ENCODE measurements around the gene KIR3DL1. TPM values are rescaled to one million over a fixed set of nuclear protein-coding genes. Genes with fewer than 3 reads are reported as not detected.
"Not testable (repeated sequence)": the region's sequence is repeated elsewhere in the genome, so short reads cannot be mapped to it uniquely, and the experiment has no call there.

KIR3DL1 gene
- total and polyA plus RNA-seq, 11 donors, result 0.16 to 0.83 (median 0.19) TPM; not detected in 8

- H3K27ac ChIP-seq; H3K4me3 ChIP-seq; H3K4me1 ChIP-seq; ATAC-seq; intact Hi-C loops (cut with DNase I); H3K27me3 ChIP-seq; DNase-seq; H3K36me3 ChIP-seq; H3K9me3 ChIP-seq: not testable (repeated sequence)
- 82 to 86% (median 85%) methylated on average over 24 of the region's 24 CpGs for WGBS, 4 donors
These were observed 30.1 kb upstream of the KIR3DL1 start for GRCh38 chr19:54786091-54786723.

- H3K27ac ChIP-seq, H3K4me1 ChIP-seq: not testable (repeated sequence)
These were observed 28.1 kb upstream of the KIR3DL1 start for GRCh38 chr19:54788154-54788553.

DNA sequence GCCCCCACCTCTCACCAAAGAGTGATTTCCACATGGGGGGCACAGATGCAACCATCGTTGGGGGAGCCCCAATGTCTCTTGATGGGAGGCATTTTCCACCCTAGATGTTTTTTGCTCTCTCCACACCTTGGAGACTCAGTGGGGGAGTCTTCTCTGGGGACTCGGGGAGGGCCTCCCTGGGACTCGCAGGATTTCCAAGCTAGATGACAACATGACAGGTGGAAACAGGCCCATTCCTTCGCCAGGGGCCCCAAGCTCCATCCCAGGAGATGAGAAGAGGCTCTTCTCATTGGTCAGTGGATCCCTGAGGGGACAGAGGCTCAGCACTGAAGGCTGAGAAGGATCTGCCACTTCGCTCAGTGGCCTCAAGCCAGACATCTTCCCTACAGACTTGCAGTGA, 25.6 kb upstream of the KIR3DL1 start:
- Histone ChIP-seq H3K4me3 (no peak overlapping the region), H3K27me3 (peaks cover 0 to 7% (median 0%) of the 10 kb centered on the region in 9 donors), H3K4me1 (peaks cover 0 to 17% (median 0%) of the 10 kb centered on the region in 12 donors), H3K36me3 (no peaks in the 10 kb centered on the region), H3K9me3 (no peaks in the 10 kb centered on the region), H3K27ac (no peak overlapping the region)
- intact Hi-C loops (cut with DNase I), result no loop called here
- ATAC-seq (no peak), DNase-seq (no peak)
- WGBS, 4 donors, result 60 to 73% (median 68%) methylated on average over 4 to 5 of the region's 5 CpGs
- no peak for TF ChIP-seq CTCF (IDR thresholded peaks at IDR 0.05)
- TF ChIP-seq POLR2A (IDR thresholded peaks at IDR 0.05), result no peak

More at GRCh38 chr19:54788154-54788553, 28.1 kb upstream of the KIR3DL1 start:
- DNase-seq; ATAC-seq; H3K27me3 ChIP-seq; H3K9me3 ChIP-seq; H3K36me3 ChIP-seq; intact Hi-C loops (cut with DNase I); H3K4me3 ChIP-seq: not testable (repeated sequence)
- WGBS, 4 donors, result 63 to 79% (median 77%) methylated on average over 6 of the region's 6 CpGs

- TF ChIP-seq CTCF (IDR thresholded peaks at IDR 0.05) (no peak), POLR2A (IDR thresholded peaks at IDR 0.05) (no peak)
- WGBS, 4 donors, result 66 to 85% (median 76%) methylated on average over 6 of the region's 6 CpGs
- ATAC-seq (no peak), DNase-seq (no peak)
- Histone ChIP-seq H3K27ac (no peak overlapping the region), H3K4me3 (no peak overlapping the region), H3K36me3 (no peaks in the 10 kb centered on the region), H3K4me1 (peaks cover 0 to 24% (median 0%) of the 10 kb centered on the region in 12 donors), H3K9me3 (no peaks in the 10 kb centered on the region), H3K27me3 (peaks cover 0 to 7% (median 0%) of the 10 kb centered on the region in 9 donors)
- intact Hi-C loops (cut with DNase I), result no loop called here
These were observed 24.8 kb upstream of the KIR3DL1 start for GRCh38 chr19:54791476-54791875.

GRCh38 chr19:54792814-54793213, 23.5 kb upstream of the KIR3DL1 start:
- TF ChIP-seq POLR2A (IDR thresholded peaks at IDR 0.05) (no peak), CTCF (IDR thresholded peaks at IDR 0.05) (no peak)
- Histone ChIP-seq H3K4me1 (peaks cover 0 to 28% (median 0%) of the 10 kb centered on the region in 12 donors), H3K4me3 (peak overlapping the region in 11 of 12 donors; percentile 7 to 53 (median 36)), H3K27me3 (no peaks in the 10 kb centered on the region), H3K36me3 (no peaks in the 10 kb centered on the region), H3K9me3 (no peaks in the 10 kb centered on the region), H3K27ac (peak overlapping the region in 5 of 12 donors; percentile 16 to 70 (median 35))
- no peak for DNase-seq
- intact Hi-C loops (cut with DNase I), result no loop called here
- ATAC-seq, result peak in 1 of 4 donors; percentile 22
- WGBS, 4 donors, result 31 to 47% (median 36%) methylated on average over 8 of the region's 8 CpGs

All from heart left ventricle (tissue), 16 donors.